C1 segment of cervical spinal cord (tissue), 14 donors: ENCODE results near the gene SNRNP40.
A peak's percentile ranks its signal among the peaks of the same experiment; 100 is the strongest.
"Not testable (repeated sequence)": the region's sequence is repeated elsewhere in the genome, so short reads cannot be mapped to it uniquely, and the experiment has no call there.

Experiments
- DNase-seq, 14 donors: peaks; one replicate each; lab custom pipeline; 2025; lab: John Stamatoyannopoulos, UW

The SNRNP40 gene

GRCh38 chr1:31287791-31288190, 8.8 kb downstream of the SNRNP40 start:
- not testable (repeated sequence) for DNase-seq

- DNase-seq: not testable (repeated sequence)
Observed at GRCh38 chr1:31282426-31282825, 14.2 kb downstream of the SNRNP40 start.

GRCh38 chr1:31273619-31274018, 23.0 kb downstream of the SNRNP40 start:
- no peak for DNase-seq

- no peak for DNase-seq
Observed at GRCh38 chr1:31272369-31272768, 24.2 kb downstream of the SNRNP40 start.

- DNase-seq: peak in 1 of 14 donors; percentile 25
Observed at GRCh38 chr1:31266547-31266946, 30.0 kb downstream of the SNRNP40 start.

GRCh38 chr1:31264790-31265386, 31.7 kb downstream of the SNRNP40 start:
- peak in 3 of 14 donors; percentile 5 to 89 (median 15) for DNase-seq

GRCh38 chr1:31263408-31263807, 33.2 kb downstream of the SNRNP40 start:
- no peak for DNase-seq

- not testable (repeated sequence) for DNase-seq
Observed at GRCh38 chr1:31262393-31262792, 34.2 kb downstream of the SNRNP40 start.

- no peak for DNase-seq
Observed at GRCh38 chr1:31261916-31262315, 34.7 kb downstream of the SNRNP40 start.

- peak in 1 of 14 donors; percentile 89 for DNase-seq
Observed at GRCh38 chr1:31259746-31260145, 36.8 kb downstream of the SNRNP40 start.

- no peak for DNase-seq
Observed at GRCh38 chr1:31258581-31258980, 38.0 kb downstream of the SNRNP40 start.

- no peak for DNase-seq
Observed at GRCh38 chr1:31257213-31257612, 39.4 kb downstream of the SNRNP40 start.

GRCh38 chr1:31249854-31250253, 46.7 kb downstream of the SNRNP40 start:
- peak in 1 of 14 donors; percentile 88 for DNase-seq

- DNase-seq: no peak
Observed at GRCh38 chr1:31248276-31248675, 48.3 kb downstream of the SNRNP40 start.

- no peak for DNase-seq
Observed at GRCh38 chr1:31244326-31244725, 52.3 kb downstream of the SNRNP40 start.

- DNase-seq: no peak
Observed at GRCh38 chr1:31243501-31244286, 52.9 kb downstream of the SNRNP40 start.

- DNase-seq: no peak
Observed at GRCh38 chr1:31241321-31241720, 55.3 kb downstream of the SNRNP40 start.

- peak in 3 of 14 donors; percentile 4 to 38 (median 21) for DNase-seq
Observed at GRCh38 chr1:31239653-31240241, 56.8 kb downstream of the SNRNP40 start, which contains the start of gene NKAIN1. Gene NKAIN1 (minus strand): TSS chr1:31239887. CDS start chr1:31239547, 340 bp downstream.

GRCh38 chr1:31238986-31239613, 57.5 kb downstream of the SNRNP40 start:
- DNase-seq: peak in 5 of 14 donors; percentile 4 to 63 (median 36)

- no peak for DNase-seq
Observed at GRCh38 chr1:31238612-31238985, 58.0 kb downstream of the SNRNP40 start.

- no peak for DNase-seq
Observed at GRCh38 chr1:31234870-31235269, 61.7 kb downstream of the SNRNP40 start.

GRCh38 chr1:31234123-31234708, 62.4 kb downstream of the SNRNP40 start:
- DNase-seq: no peak
